K562 (cell line): Measurements from ENCODE around the gene CDK11A. TPM values are rescaled to one million over a fixed set of nuclear protein-coding genes. Genes with fewer than 3 reads are reported as not detected.
"Not testable (repeated sequence)": the region's sequence is repeated elsewhere in the genome, so short reads cannot be mapped to it uniquely, and the experiment has no call there.

ENCODE experiments used
- ATAC-seq: fragments of 200-7000 bp; cut with Tn5 transposase; 3 replicates; pipeline ENCODE4 v1.9.1; 2020; ENCODE audit warnings: moderate library complexity
- BruUV-seq: library from RNA; stranded (reverse); fragments of 400-500 nt; replicated peaks from 2 replicates; lab custom pipeline; 2021; lab: Mats Ljungman, UMichigan
- CTCF ChIA-PET: fragments of 300-600 bp; formaldehyde crosslinking; extraction: SDS; loops from one replicate; lab custom pipeline; 2021; ENCODE audit warnings: low intra/inter-chr PET ratio; lab: Yijun Ruan, JAX
- POLR2A ChIA-PET: fragments of 300-600, 350-650 bp; sonication (Branson Sonifier 250); formaldehyde crosslinking; extraction: SDS; loops from one replicate; lab custom pipeline; 2021; ENCODE audit warnings: antibody characterized with exemption, inconsistent platforms; lab: Yijun Ruan, JAX
- DNase-seq, 4 experiments: peaks; one replicate each; pipeline versions ENCODE4 v3.0.0 to v3.0.0-alpha.2; 2011 to 2018; ENCODE audit warnings: low spot score in 3 of 4, mixed read lengths in 3 of 4; ENCODE audit errors: extremely low read depth in 1 of 4
- FAIRE-seq: peaks from 2 replicates; lab custom pipeline; 2011; peaks lifted over from hg19 to GRCh38; lab: Jason Lieb, UNC
- H2AFZ ChIP-seq: 2 replicates; pipeline ENCODE4 v1.6.0; 2011; ENCODE audit warnings: low read depth, low read length, control low read depth, inconsistent platforms
- H3K27ac ChIP-seq: fragments of 200-600 bp; 3 replicates; pipeline ENCODE4 v1.8.0; 2011; ENCODE audit warnings: low read depth, mild to moderate bottlenecking, control low read depth, inconsistent platforms, low read length, moderate library complexity, mixed read lengths; ENCODE audit errors: extremely low read depth
- H3K27me3 ChIP-seq, 2 experiments: fragments of 300-600 bp in 1 of 2; 2 replicates in 1 of 2; 3 replicates in 1 of 2; pipeline versions ENCODE4 v1.6.0 to v1.8.0; 2011; ENCODE audit warnings: inconsistent platforms in 2 of 2, low read length in 2 of 2, mild to moderate bottlenecking in 1 of 2, mixed read lengths in 1 of 2, moderate library complexity in 1 of 2; ENCODE audit not compliant: control insufficient read depth in 2 of 2, insufficient read depth in 2 of 2
- H3K36me3 ChIP-seq: fragments of 300-600 bp; 3 replicates; pipeline ENCODE4 v1.8.0; 2011; ENCODE audit warnings: mild to moderate bottlenecking, low read length, inconsistent platforms; ENCODE audit not compliant: control insufficient read depth, insufficient read depth
- H3K4me1 ChIP-seq, 2 experiments: fragments of 200-600 bp in 1 of 2; replicated peaks in 1 of 2; 2 replicates in 1 of 2; 3 replicates in 1 of 2; pipeline versions ENCODE4 v1.5.1 to v1.8.0; 2011; ENCODE audit warnings: inconsistent platforms in 2 of 2, low read length in 2 of 2, mild to moderate bottlenecking in 1 of 2, mixed read lengths in 1 of 2, moderate library complexity in 1 of 2; ENCODE audit not compliant: control insufficient read depth in 2 of 2, insufficient read depth in 2 of 2
- H3K4me2 ChIP-seq: 2 replicates; pipeline ENCODE4 v1.6.1; 2011; ENCODE audit warnings: low read length, control low read depth, inconsistent platforms, mixed read lengths; ENCODE audit not compliant: insufficient read depth
- H3K4me3 ChIP-seq: fragments of 200-600 bp; sonication (generic), shearing (Covaris generic); 2 replicates; pipeline ENCODE4 v1.5.1; 2016; ENCODE audit warnings: control low read depth, inconsistent platforms
- H3K79me2 ChIP-seq: fragments of 200-600 bp; 3 replicates; pipeline ENCODE4 v1.8.0; 2011; ENCODE audit warnings: low read length, inconsistent platforms; ENCODE audit not compliant: control insufficient read depth, insufficient read depth
- H3K9ac ChIP-seq, 2 experiments: 2 replicates each; pipeline versions ENCODE4 v1.6.0 to v1.6.1; 2011; ENCODE audit warnings: low read depth in 2 of 2, low read length in 2 of 2, control low read depth in 1 of 2, inconsistent platforms in 1 of 2, mild to moderate bottlenecking in 1 of 2, mixed read lengths in 1 of 2; ENCODE audit not compliant: insufficient read depth in 1 of 2
- H3K9me1 ChIP-seq: one replicate; pipeline ENCODE4 v1.6.0; 2011; ENCODE audit warnings: inconsistent platforms, mild to moderate bottlenecking, low read length, moderate library complexity; ENCODE audit not compliant: control insufficient read depth, insufficient read depth
- H3K9me3 ChIP-seq: replicated peaks from 2 replicates; pipeline ENCODE4 v1.5.1; 2011; ENCODE audit warnings: low read depth, low read length, inconsistent platforms; ENCODE audit not compliant: control insufficient read depth, insufficient read depth
- H4K20me1 ChIP-seq: replicated peaks from 2 replicates; pipeline ENCODE4 v1.6.1; 2011; ENCODE audit warnings: low read length, inconsistent platforms, mixed read lengths; ENCODE audit not compliant: control insufficient read depth, insufficient read depth
- WGBS: fragments of 100-300 bp; shearing (Covaris generic); methylation state at CpG from one replicate; pipeline ENCODE4 v1.1.6; 2016; ENCODE audit warnings: low coverage, mixed read lengths; ENCODE audit not compliant: insufficient coverage; ENCODE audit errors: missing lambda C conversion rate; 5-methylcytosine and 5-hydroxymethylcytosine counted together
- in situ Hi-C: fragments of 300-500 bp; cut with MboI; formaldehyde crosslinking; loops from 4 replicates; pipeline ENCODE4 v1.15.0; 2018; ENCODE audit warnings: inconsistent platforms, mixed read lengths
- intact Hi-C: fragments of 100-400 bp; cut with micrococcal nuclease; formaldehyde crosslinking; loops from 2 replicates; pipeline ENCODE4 v1.14.2; 2022
- polyA plus RNA-seq, 8 experiments: library from polyadenylated mRNA; depleted of rRNA in 4 of 8; stranded (reverse) in 5 of 8; unstranded in 3 of 8; fragments of >200 nt; fragmentation: Nextera tagmentation in 2 of 8; fragmentation: Illumina TruSeq in 1 of 8; extraction: Ambion mirVana in 2 of 8; extraction: Trizol in 1 of 8; gene quantifications; 2 replicates each; pipeline versions ENCODE4 v1.2.1 to v1.2.3, GENCODE V29; 2011 to 2014; ENCODE audit warnings: inconsistent platforms in 1 of 8, missing spikeins in 1 of 8
- total RNA-seq, 7 experiments: library from RNA; depleted of rRNA in 6 of 7; stranded (reverse); fragments of >200 nt in 6 of 7; fragmentation: Illumina TruSeq in 2 of 7; extraction: Trizol in 2 of 7; gene quantifications; 2 replicates each; pipeline versions ENCODE4 v1.2.1 to v1.2.3, GENCODE V29; 2011 to 2021; ENCODE audit warnings: low replicate concordance in 1 of 7
- TF ChIP-seq, protein P1 (sequence below): fragments of 450-650 bp; conservative IDR thresholded peaks from 2 replicates; pipeline ENCODE4 v1.6.1; 2016; ENCODE audit warnings: missing genetic modification characterization, low read depth, mild to moderate bottlenecking, control low read depth, missing compliant biosample characterization
- TF ChIP-seq, protein P2 (sequence below): sonication (generic); formaldehyde crosslinking; IDR thresholded peaks from 2 replicates; pipeline ENCODE4 v1.8.1; 2023; ENCODE audit warnings: mild to moderate bottlenecking, missing genetic modification reagents
- TF ChIP-seq, protein P3 (sequence below): sonication (generic); formaldehyde crosslinking; IDR thresholded peaks from 2 replicates; pipeline ENCODE4 v1.9.0; 2022; ENCODE audit warnings: mild to moderate bottlenecking, missing genetic modification reagents
- TF ChIP-seq, protein P4 (sequence below): sonication (generic); formaldehyde crosslinking; IDR thresholded peaks from 2 replicates; pipeline ENCODE4 v1.8.1; 2023; ENCODE audit warnings: mild to moderate bottlenecking, missing genetic modification reagents

Gene CDK11A
- total and polyA plus RNA-seq, 9 of the 15 experiments (the other 6 are each of a cell fraction or from before 2014, with no cell fraction given) = 4.5 to 71.0 (median 43.9) TPM

DNA sequence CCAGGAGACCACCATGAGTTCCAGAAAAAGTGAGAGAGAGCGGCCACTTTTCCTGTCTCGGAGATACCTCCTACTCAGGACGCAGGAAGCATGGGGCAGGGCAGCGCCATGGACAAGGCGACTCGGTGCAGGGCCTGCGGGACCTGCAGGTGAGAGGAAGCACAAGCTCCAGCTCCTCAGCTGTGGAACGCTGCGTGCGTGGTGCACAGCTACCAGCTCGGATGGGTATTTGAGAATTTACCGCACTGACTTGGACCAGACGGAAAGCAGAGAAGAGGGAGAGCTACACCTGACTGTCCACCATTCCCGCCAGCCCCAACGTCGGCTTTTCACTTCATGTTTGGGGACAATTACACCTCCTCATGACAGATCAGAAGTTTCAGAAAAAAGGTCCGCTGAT is 8.2 kb upstream of the CDK11A start (continued):
- TF ChIP-seq, protein P1, sequence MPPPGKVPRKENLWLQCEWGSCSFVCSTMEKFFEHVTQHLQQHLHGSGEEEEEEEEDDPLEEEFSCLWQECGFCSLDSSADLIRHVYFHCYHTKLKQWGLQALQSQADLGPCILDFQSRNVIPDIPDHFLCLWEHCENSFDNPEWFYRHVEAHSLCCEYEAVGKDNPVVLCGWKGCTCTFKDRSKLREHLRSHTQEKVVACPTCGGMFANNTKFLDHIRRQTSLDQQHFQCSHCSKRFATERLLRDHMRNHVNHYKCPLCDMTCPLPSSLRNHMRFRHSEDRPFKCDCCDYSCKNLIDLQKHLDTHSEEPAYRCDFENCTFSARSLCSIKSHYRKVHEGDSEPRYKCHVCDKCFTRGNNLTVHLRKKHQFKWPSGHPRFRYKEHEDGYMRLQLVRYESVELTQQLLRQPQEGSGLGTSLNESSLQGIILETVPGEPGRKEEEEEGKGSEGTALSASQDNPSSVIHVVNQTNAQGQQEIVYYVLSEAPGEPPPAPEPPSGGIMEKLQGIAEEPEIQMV (tag) = no peak
- TF ChIP-seq, protein P2, sequence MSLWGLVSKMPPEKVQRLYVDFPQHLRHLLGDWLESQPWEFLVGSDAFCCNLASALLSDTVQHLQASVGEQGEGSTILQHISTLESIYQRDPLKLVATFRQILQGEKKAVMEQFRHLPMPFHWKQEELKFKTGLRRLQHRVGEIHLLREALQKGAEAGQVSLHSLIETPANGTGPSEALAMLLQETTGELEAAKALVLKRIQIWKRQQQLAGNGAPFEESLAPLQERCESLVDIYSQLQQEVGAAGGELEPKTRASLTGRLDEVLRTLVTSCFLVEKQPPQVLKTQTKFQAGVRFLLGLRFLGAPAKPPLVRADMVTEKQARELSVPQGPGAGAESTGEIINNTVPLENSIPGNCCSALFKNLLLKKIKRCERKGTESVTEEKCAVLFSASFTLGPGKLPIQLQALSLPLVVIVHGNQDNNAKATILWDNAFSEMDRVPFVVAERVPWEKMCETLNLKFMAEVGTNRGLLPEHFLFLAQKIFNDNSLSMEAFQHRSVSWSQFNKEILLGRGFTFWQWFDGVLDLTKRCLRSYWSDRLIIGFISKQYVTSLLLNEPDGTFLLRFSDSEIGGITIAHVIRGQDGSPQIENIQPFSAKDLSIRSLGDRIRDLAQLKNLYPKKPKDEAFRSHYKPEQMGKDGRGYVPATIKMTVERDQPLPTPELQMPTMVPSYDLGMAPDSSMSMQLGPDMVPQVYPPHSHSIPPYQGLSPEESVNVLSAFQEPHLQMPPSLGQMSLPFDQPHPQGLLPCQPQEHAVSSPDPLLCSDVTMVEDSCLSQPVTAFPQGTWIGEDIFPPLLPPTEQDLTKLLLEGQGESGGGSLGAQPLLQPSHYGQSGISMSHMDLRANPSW (CRISPR knock-in tag) = no peak

DNA sequence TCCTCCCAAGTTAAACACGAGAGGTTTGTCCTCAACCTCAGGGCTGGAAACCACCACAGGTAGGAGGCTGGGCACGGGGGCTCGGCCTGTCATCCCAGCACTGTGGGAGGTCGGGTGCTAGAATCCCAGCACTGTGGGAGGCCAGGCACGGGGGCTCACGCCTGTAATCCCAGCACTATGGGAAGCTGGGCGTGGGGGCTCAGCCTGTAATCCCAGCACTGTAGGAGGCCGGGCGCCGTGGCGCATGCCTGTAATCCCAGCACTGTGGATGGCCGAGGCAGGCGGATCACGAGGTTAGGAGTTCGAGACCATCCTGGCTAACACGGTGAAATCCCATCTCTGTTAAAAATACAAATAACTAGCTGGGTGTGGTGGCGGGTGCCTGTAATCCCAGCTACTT is 6.7 kb upstream of the CDK11A start:
- BruUV-seq = no TSS peak
- Histone ChIP-seq H2AFZ (no peak overlapping the region), H3K9me1 (no peaks in the 10 kb centered on the region), H4K20me1 (no peaks in the 10 kb centered on the region), H3K36me3 (peaks cover 21% of the 10 kb centered on the region; the same call in 1 of the 3 replicates), H3K4me1 (peaks cover 2 to 4% of the 10 kb centered on the region in 2 experiments; a peak in 3 of 5 replicates), H3K9ac (no peak overlapping the region), H3K27ac (no peak overlapping the region), H3K79me2 (no peaks in the 10 kb centered on the region), H3K27me3 (no peaks in the 10 kb centered on the region), H3K4me3 (no peak overlapping the region), H3K9me3 (no peaks in the 10 kb centered on the region), H3K4me2 (no peak overlapping the region)
- DNase-seq (no peak), ATAC-seq (no peak), FAIRE-seq (no peak)
- CTCF ChIA-PET = no interaction called here
- in situ Hi-C loops (no loop called here), intact Hi-C loops (no loop called here)
- 95% methylated on average over 14 of the region's 17 CpGs for WGBS
- TF ChIP-seq, protein P3, sequence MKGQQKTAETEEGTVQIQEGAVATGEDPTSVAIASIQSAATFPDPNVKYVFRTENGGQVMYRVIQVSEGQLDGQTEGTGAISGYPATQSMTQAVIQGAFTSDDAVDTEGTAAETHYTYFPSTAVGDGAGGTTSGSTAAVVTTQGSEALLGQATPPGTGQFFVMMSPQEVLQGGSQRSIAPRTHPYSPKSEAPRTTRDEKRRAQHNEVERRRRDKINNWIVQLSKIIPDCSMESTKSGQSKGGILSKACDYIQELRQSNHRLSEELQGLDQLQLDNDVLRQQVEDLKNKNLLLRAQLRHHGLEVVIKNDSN = no peak
- TF ChIP-seq, protein P4, sequence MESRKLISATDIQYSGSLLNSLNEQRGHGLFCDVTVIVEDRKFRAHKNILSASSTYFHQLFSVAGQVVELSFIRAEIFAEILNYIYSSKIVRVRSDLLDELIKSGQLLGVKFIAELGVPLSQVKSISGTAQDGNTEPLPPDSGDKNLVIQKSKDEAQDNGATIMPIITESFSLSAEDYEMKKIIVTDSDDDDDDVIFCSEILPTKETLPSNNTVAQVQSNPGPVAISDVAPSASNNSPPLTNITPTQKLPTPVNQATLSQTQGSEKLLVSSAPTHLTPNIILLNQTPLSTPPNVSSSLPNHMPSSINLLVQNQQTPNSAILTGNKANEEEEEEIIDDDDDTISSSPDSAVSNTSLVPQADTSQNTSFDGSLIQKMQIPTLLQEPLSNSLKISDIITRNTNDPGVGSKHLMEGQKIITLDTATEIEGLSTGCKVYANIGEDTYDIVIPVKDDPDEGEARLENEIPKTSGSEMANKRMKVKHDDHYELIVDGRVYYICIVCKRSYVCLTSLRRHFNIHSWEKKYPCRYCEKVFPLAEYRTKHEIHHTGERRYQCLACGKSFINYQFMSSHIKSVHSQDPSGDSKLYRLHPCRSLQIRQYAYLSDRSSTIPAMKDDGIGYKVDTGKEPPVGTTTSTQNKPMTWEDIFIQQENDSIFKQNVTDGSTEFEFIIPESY (CRISPR knock-in tag) = peak; percentile 52; the same call in 1 of the 2 replicates
- TF ChIP-seq, all 486 proteins: peak for 1
- POLR2A ChIA-PET = no interaction called here

DNA sequence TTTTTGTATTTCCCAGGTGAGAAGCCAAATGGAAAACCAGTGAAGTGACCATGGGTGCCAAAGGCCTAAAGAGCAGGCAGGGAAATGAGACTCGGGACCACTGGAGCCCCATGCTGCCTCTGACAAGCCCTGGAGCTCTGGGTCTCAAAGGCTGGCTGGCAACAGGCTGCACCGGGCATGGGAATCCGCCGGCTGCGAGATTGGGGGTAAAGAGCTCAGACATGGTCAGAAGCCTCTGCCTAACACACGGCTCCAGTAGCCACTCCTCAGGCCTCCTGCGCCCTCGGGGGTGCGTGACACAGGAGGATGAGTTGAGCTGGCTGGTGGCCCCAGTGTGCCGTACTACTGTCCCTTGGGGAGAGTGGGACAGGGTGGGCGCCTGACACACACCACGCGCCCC is 6.1 kb upstream of the CDK11A start:
- intact Hi-C loops, H3K4me3 ChIP-seq, H3K27me3 ChIP-seq, H3K27ac ChIP-seq, DNase-seq, in situ Hi-C loops, H4K20me1 ChIP-seq, CTCF ChIA-PET, H3K79me2 ChIP-seq, ATAC-seq, H3K9me3 ChIP-seq, FAIRE-seq, POLR2A ChIA-PET, H3K4me1 ChIP-seq, BruUV-seq, H2AFZ ChIP-seq, H3K9me1 ChIP-seq, H3K4me2 ChIP-seq, H3K9ac ChIP-seq: not testable (repeated sequence)
- peaks cover 20% of the 10 kb centered on the region; the same call in 1 of the 3 replicates for H3K36me3 ChIP-seq
- WGBS = 100% methylated on average over 4 of the region's 13 CpGs
